Measurements from ENCODE around the gene SMARCD1.

- TF ChIP-seq CTCF (IDR thresholded peaks at IDR 0.05; ENCODE audit: insufficient read depth, low read length, poor library complexity, severe bottlenecking) (peak; percentile 92), EZH2phosphoT487 (conservative IDR thresholded peaks at IDR 0.05; ENCODE audit: low read length) (no peak)
These were observed 3.6 kb downstream of the SMARCD1 start for GRCh38 chr12:50088577-50089335.

All from SU-DHL-6 (cell line).